GM23338 (cell line): ENCODE data around the gene VPS36.

Source experiments
- EZH2phosphoT487 ChIP-seq: fragments of 200-600 bp; sonication (generic); IDR thresholded peaks from one replicate; pipeline ENCODE4 v1.8.1; 2018; ENCODE audit warnings: antibody characterized with exemption; ENCODE audit not compliant: unreplicated experiment
- JUNB ChIP-seq: IDR thresholded peaks from one replicate; pipeline ENCODE4 v1.6.1; 2016; ENCODE audit warnings: antibody characterized with exemption; ENCODE audit not compliant: unreplicated experiment
- POLR2AphosphoS5 ChIP-seq: IDR thresholded peaks from 2 replicates; pipeline ENCODE4 v1.6.1; 2016; ENCODE audit warnings: antibody characterized with exemption, low read depth
- ZNF114 ChIP-seq: fragments of 250-450 bp; sonication (Bioruptor Pico); IDR thresholded peaks from 2 replicates; pipeline ENCODE4 v1.5.0; 2020; ENCODE audit warnings: mild to moderate bottlenecking, moderate library complexity
- TF ChIP-seq, protein P1 (sequence below), 2 experiments: fragments of 200-600 bp in 1 of 2; sonication (generic) in 1 of 2; conservative IDR thresholded peaks; 2 replicates each; pipeline versions ENCODE4 v1.5.1 to v1.6.1; 2016 to 2017; ENCODE audit warnings: antibody characterized with exemption in 2 of 2, low read depth in 2 of 2, mild to moderate bottlenecking in 2 of 2, moderate library complexity in 1 of 2
- TF ChIP-seq, protein P2 (sequence below): IDR thresholded peaks from one replicate; pipeline ENCODE4 v1.6.1; 2018; ENCODE audit warnings: antibody characterized with exemption; ENCODE audit not compliant: unreplicated experiment
- TF ChIP-seq, protein P3 (sequence below): IDR thresholded peaks from 2 replicates; pipeline ENCODE4 v1.6.1; 2016; ENCODE audit warnings: antibody characterized with exemption

DNA sequence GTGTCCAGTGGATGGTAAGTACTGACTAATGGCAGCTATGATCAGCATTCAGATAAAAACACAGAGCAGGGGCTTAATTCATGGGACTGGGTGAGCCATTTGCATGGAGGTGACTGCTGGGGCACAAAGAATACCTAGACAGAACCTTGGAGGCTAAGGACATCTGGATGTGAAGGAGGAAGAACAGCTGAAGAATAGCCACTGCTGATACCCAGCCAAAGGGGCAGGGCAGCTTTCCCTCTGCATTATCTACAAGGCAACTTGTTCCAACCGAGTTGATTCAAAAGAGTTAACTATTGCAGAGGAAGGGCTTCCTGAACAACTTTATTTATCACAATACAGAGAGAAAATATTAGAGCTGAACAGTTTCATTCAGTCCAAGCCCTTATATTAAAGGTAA is 31.4 kb downstream of the VPS36 start:
- TF ChIP-seq, protein P1, sequence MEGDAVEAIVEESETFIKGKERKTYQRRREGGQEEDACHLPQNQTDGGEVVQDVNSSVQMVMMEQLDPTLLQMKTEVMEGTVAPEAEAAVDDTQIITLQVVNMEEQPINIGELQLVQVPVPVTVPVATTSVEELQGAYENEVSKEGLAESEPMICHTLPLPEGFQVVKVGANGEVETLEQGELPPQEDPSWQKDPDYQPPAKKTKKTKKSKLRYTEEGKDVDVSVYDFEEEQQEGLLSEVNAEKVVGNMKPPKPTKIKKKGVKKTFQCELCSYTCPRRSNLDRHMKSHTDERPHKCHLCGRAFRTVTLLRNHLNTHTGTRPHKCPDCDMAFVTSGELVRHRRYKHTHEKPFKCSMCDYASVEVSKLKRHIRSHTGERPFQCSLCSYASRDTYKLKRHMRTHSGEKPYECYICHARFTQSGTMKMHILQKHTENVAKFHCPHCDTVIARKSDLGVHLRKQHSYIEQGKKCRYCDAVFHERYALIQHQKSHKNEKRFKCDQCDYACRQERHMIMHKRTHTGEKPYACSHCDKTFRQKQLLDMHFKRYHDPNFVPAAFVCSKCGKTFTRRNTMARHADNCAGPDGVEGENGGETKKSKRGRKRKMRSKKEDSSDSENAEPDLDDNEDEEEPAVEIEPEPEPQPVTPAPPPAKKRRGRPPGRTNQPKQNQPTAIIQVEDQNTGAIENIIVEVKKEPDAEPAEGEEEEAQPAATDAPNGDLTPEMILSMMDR (conservative IDR thresholded peaks at IDR 0.05; ENCODE audit: low read depth in 2 of 2), result no peak
- TF ChIP-seq POLR2AphosphoS5 (no peak), ZNF114 (CRISPR knock-in tag) (no peak), EZH2phosphoT487 (no peak), JUNB (no peak)
- TF ChIP-seq, protein P2, sequence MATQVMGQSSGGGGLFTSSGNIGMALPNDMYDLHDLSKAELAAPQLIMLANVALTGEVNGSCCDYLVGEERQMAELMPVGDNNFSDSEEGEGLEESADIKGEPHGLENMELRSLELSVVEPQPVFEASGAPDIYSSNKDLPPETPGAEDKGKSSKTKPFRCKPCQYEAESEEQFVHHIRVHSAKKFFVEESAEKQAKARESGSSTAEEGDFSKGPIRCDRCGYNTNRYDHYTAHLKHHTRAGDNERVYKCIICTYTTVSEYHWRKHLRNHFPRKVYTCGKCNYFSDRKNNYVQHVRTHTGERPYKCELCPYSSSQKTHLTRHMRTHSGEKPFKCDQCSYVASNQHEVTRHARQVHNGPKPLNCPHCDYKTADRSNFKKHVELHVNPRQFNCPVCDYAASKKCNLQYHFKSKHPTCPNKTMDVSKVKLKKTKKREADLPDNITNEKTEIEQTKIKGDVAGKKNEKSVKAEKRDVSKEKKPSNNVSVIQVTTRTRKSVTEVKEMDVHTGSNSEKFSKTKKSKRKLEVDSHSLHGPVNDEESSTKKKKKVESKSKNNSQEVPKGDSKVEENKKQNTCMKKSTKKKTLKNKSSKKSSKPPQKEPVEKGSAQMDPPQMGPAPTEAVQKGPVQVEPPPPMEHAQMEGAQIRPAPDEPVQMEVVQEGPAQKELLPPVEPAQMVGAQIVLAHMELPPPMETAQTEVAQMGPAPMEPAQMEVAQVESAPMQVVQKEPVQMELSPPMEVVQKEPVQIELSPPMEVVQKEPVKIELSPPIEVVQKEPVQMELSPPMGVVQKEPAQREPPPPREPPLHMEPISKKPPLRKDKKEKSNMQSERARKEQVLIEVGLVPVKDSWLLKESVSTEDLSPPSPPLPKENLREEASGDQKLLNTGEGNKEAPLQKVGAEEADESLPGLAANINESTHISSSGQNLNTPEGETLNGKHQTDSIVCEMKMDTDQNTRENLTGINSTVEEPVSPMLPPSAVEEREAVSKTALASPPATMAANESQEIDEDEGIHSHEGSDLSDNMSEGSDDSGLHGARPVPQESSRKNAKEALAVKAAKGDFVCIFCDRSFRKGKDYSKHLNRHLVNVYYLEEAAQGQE, result no peak
- TF ChIP-seq, protein P3, sequence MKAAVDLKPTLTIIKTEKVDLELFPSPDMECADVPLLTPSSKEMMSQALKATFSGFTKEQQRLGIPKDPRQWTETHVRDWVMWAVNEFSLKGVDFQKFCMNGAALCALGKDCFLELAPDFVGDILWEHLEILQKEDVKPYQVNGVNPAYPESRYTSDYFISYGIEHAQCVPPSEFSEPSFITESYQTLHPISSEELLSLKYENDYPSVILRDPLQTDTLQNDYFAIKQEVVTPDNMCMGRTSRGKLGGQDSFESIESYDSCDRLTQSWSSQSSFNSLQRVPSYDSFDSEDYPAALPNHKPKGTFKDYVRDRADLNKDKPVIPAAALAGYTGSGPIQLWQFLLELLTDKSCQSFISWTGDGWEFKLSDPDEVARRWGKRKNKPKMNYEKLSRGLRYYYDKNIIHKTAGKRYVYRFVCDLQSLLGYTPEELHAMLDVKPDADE, result no peak
